Islet of Langerhans (tissue), 1 donor: ENCODE results near the gene SERP1.

Experiments
- FAIRE-seq: peaks from one replicate; lab custom pipeline; 2011; peaks lifted over from hg19 to GRCh38; lab: Jason Lieb, UNC

SERP1 gene

DNA sequence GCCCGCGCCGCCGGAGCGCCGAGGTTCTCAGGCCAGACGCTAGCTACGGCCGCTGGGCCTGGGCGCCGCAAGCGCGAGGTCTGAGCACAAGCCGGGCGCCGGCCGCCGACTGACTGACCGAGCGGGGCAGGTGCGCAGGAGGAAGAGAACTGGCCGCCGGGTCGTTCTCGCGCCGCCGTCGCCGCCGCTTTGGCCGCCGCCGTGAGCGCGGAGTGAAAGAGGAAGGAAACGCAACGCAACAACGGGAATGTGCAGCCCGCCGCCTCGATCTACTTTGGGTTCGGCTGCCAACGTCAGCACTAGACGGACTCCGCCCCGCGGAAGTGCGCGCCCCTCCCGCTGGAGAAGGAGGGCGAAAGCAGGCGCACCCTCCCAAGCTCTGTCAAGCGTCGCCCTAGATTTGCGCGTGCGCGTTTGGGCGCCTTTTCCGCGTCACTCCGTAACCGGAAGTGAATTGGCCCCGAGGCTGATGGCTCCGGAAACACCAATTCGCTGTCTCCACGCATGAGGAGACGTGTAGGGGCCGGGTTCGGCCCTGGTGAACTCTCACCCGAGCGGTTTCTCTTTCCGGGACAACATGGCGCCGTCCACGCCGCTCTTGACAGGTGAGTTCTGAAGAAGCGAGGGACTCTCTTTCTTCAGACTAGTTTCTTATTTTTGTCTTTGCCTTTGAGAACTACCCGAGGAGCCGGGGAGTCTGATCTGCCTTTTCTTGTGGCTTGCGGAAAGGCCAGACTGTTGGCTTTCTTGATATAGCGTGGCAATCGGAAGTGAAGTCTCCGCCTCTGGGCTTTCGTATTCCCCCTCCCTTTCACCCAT, at the start of gene SERP1, which contains the start of gene EIF2A:
Gene SERP1, minus strand, starts transcription at position 271 of the 819 bp plus-strand sequence. CDS start 361 bp downstream, outside the sequence.
Gene EIF2A, plus strand, starts transcription at position 562 of the 819 bp plus-strand sequence. Its CDS starts 16 bp downstream, at position 578.
- FAIRE-seq = peak; percentile 97

DNA sequence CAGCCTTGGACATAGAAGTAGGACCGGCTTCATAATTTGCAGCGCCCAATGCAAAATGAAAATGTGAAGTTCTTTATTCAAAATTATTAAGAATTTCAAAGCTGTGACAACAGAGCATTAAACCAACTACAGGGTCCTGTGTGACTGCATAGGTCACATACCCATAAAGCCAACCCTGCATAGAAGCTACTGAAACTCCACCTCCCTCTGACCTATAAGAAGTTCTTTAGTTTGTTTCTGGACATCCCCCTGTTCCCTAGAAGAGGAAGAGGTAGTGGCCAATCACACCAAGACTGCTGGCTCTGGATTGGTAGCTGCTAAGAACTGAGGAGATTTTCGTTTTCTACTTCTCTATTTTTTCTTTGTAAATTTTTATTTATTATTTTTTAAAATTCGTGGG, 47.9 kb upstream of the SERP1 start:
- no peak for FAIRE-seq

DNA sequence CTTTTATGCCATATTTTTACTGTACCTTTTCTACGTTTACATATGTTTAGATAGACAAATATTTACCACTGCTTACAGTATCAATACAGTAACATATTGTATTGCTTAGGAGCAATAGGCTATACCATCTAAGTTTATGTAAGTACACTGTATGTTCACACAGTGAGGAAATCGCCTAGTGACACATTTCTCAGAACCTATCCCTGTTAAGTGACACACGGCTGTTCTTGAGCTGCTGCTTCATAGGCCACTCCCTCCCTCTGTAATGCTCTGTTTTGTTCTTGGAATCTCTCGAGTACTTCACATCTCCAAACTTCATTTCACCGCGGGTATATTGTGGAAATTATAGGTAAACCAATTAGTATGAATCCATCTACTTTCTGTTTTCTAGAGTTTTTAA, 43.5 kb upstream of the SERP1 start:
- FAIRE-seq = no peak

GRCh38 chr3:150588027-150588830, 41.9 kb upstream of the SERP1 start:
- FAIRE-seq = no peak

- no peak for FAIRE-seq
Observed at GRCh38 chr3:150583028-150583427, 36.7 kb upstream of the SERP1 start.

GRCh38 chr3:150582620-150583019, 36.3 kb upstream of the SERP1 start:
- no peak for FAIRE-seq

DNA sequence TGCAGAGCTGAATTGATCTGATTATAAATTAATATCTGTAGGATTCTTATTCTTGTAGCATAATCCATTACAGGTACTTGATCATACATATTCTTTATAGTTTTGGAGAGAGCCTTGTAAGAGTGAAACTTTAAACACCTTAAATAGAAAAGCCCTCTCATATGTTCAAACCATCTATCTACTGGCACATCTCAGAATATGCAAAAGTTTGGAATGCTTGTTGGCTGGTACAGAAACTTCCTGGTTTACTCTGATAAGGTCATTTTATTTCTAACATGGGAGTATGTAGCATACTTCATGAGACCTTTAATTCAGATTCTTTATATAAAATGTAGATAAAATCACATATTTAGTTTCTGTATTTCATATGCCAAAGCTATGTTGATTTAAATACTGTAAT, 34.9 kb upstream of the SERP1 start:
- FAIRE-seq = no peak

DNA sequence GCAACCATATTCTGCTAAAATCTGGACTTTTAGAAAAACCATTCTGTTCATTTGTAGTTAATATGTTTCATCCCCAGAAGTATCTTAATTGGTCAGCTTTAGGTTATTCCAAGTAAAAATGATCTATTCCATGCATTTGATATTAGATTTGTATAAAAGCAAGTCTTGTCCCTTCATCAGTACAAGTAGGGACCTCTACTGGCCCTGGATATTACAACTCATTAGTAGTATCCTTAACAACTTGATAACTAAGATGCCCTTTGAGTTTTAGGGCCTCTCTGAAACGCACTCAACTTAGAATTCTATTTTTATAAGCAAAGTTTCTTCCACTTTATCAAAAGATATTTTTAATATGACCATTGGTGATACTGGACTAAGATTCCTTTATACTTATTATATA, 31.6 kb upstream of the SERP1 start:
- FAIRE-seq = no peak

GRCh38 chr3:150567328-150567727, 21.0 kb upstream of the SERP1 start:
- no peak for FAIRE-seq

- FAIRE-seq = no peak
Observed at GRCh38 chr3:150564243-150564642, 17.9 kb upstream of the SERP1 start.

- no peak for FAIRE-seq
Observed at GRCh38 chr3:150557725-150558124, 11.4 kb upstream of the SERP1 start.

DNA sequence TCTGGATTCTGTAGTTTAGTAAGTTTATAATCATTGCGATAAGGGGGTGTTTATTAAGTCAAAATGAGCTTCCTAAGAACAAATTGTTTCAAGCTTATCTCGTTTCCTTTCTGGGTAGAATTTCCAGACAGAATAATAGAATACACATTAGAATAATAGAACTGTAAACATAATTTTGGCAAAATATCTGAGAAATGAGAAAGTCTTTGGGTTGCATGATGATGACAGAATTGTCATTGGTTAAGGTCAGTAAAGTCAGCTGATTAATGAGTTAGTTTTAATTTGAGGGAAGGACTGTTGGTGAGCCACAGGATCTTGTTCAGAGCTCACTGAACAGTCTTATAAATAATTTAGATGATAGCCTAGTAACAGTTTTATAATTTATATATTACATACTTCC, 10.5 kb upstream of the SERP1 start:
- FAIRE-seq = no peak

GRCh38 chr3:150555859-150556436, 9.7 kb upstream of the SERP1 start:
- FAIRE-seq = no peak

- FAIRE-seq = no peak
Observed at GRCh38 chr3:150547045-150547741, 897 bp upstream of the SERP1 start.

DNA sequence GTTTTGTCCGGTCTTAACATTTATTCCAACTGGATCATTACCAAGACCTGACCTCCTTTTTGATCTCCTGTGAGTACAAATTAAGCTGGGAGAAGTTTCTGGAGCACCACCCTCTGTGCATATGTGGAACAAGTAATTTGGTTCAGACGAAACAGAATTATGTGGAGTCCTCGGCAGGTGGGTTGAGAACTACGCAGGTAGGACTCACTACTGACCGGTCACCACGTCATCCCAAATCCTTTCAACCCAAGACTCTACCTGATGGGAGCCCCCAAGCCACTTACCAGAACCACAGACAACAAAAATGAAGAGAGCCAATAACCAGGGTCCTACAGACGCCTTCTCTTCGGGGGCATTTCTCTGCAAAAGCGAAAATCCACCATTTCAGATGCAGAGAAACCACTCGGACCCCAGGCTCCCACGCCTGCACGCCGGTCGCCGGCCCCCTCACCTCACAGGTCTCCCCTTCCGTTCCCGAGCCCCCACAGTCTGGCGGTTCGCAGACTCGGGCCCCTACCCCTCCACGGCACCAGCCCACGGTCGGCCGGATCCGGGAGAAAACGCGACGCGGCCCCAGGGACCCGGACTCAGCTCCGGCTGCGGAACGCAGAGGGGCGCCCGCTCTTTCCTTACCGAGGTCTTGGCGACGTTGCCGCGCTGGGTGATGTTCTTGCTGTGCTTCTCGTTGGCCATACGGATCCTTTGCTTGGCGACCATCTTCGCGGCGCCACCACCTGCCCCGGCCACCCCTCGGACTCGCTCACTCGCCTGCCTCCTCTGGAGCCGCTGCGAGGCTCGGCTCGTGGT, 674 bp downstream of the SERP1 start:
- FAIRE-seq = no peak

GRCh38 chr3:150544726-150545125, 1.6 kb downstream of the SERP1 start:
- peak; percentile 33 for FAIRE-seq

- no peak for FAIRE-seq
Observed at GRCh38 chr3:150544041-150544440, 2.3 kb downstream of the SERP1 start.

GRCh38 chr3:150543531-150543930, 2.8 kb downstream of the SERP1 start:
- FAIRE-seq = no peak

- FAIRE-seq = no peak
Observed at GRCh38 chr3:150543128-150543527, 3.2 kb downstream of the SERP1 start.

- FAIRE-seq = no peak
Observed at GRCh38 chr3:150540991-150541390, 5.3 kb downstream of the SERP1 start.

DNA sequence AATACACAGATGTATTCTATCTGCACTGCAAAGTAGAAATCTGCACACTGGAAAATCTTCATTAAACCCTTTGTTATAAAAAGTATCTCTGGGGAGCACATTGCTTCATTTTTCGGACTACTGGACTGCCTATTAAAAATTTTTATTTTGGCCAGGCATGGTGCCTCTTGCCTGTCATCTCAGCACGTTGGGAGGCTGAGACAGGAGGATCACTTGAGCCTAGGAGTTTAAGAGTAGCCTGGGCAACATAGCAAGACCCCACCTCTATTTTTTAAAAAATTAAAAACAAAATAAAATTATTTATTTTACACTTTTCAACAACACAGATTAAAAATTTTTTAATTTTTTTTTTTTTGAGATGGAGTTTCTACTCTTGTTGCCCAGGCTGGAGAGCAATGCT, 6.0 kb downstream of the SERP1 start:
- FAIRE-seq = no peak
